ENCODE results near the gene ITGBL1.

DNA sequence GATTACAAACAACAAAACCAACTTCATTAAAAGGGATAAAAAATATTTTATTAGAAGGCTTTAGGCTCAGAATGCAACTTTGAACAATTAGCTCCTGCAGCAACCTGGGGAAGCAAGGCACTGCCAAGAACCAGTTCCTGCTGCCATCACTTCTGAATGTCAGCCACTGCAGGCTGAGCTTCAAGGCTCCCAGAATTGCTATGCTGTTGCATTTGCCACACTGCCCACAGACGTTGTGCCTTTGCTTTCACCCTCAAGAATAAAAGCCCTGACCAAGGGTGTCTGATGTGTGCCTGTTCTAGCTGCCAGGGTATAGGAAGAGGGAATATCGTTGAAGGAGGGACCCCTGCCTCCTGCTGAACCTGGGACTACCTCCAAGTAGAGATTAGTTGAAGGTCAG, 238.4 kb downstream of the ITGBL1 start:
- TF ChIP-seq, protein P1, sequence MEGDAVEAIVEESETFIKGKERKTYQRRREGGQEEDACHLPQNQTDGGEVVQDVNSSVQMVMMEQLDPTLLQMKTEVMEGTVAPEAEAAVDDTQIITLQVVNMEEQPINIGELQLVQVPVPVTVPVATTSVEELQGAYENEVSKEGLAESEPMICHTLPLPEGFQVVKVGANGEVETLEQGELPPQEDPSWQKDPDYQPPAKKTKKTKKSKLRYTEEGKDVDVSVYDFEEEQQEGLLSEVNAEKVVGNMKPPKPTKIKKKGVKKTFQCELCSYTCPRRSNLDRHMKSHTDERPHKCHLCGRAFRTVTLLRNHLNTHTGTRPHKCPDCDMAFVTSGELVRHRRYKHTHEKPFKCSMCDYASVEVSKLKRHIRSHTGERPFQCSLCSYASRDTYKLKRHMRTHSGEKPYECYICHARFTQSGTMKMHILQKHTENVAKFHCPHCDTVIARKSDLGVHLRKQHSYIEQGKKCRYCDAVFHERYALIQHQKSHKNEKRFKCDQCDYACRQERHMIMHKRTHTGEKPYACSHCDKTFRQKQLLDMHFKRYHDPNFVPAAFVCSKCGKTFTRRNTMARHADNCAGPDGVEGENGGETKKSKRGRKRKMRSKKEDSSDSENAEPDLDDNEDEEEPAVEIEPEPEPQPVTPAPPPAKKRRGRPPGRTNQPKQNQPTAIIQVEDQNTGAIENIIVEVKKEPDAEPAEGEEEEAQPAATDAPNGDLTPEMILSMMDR (CRISPR knock-in tag; IDR thresholded peaks at IDR 0.05) = no peak
- TF ChIP-seq ETV5 (CRISPR knock-in tag; IDR thresholded peaks at IDR 0.05; ENCODE audit: borderline replicate concordance) (no peak), MAFG (CRISPR knock-in tag; IDR thresholded peaks at IDR 0.05) (no peak), POLR2A (IDR thresholded peaks at IDR 0.05; ENCODE audit: insufficient read depth in 1 of 2, low read depth in 2 of 2, low read length in 2 of 2) (no peak), NR2F2 (IDR thresholded peaks at IDR 0.05; ENCODE audit: borderline replicate concordance, low read depth) (no peak), STAG1 (CRISPR knock-in tag; IDR thresholded peaks at IDR 0.05) (no peak)
- TF ChIP-seq, protein P2, sequence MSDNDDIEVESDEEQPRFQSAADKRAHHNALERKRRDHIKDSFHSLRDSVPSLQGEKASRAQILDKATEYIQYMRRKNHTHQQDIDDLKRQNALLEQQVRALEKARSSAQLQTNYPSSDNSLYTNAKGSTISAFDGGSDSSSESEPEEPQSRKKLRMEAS (IDR thresholded peaks at IDR 0.05) = no peak

Data from HepG2 (cell line).